Heart right ventricle (tissue), 16 donors: ENCODE results near the gene OR10P1. TPM values are rescaled to one million over a fixed set of nuclear protein-coding genes. Genes with fewer than 3 reads are reported as not detected.
A peak's percentile ranks its signal among the peaks of the same experiment; 100 is the strongest.
"Not testable (repeated sequence)": the region's sequence is repeated elsewhere in the genome, so short reads cannot be mapped to it uniquely, and the experiment has no call there.

Experiments used
- ATAC-seq, 8 donors: fragments of 200-7000 bp; cut with Tn5 transposase; one replicate each; pipeline ENCODE4 v1.9.1; 2020; ENCODE audit warnings: mild to moderate bottlenecking in 8 of 8, moderate library complexity in 8 of 8, moderate number of reproducible peaks in 1 of 8
- DNase-seq, 2 donors: peaks; one replicate each; pipeline ENCODE4 v3.0.0-alpha.2; 2020
- H3K27ac ChIP-seq, 10 donors: fragments of 200-600 bp; sonication (generic) in 2 of 10; one replicate each; pipeline versions ENCODE4 v1.5.0 to v1.8.0; 2020 to 2022; ENCODE audit warnings: mild to moderate bottlenecking in 3 of 10
- H3K27me3 ChIP-seq, 7 donors: fragments of 200-600 bp; one replicate each; pipeline ENCODE4 v1.8.0; 2021 to 2022; ENCODE audit warnings: mild to moderate bottlenecking in 2 of 7
- H3K36me3 ChIP-seq, 9 donors: fragments of 200-600 bp; sonication (generic) in 1 of 9; one replicate each; pipeline versions ENCODE4 v1.5.0 to v1.8.0; 2020 to 2022; ENCODE audit warnings: mild to moderate bottlenecking in 2 of 9
- H3K4me1 ChIP-seq, 9 donors: fragments of 200-600 bp; sonication (generic) in 1 of 9; one replicate each; pipeline versions ENCODE4 v1.5.0 to v1.8.0; 2020 to 2022; ENCODE audit warnings: mild to moderate bottlenecking in 4 of 9
- H3K4me3 ChIP-seq, 10 donors: fragments of 200-600 bp; sonication (generic) in 2 of 10; one replicate each; pipeline versions ENCODE4 v1.5.0 to v1.8.0; 2020 to 2022; ENCODE audit warnings: mild to moderate bottlenecking in 7 of 10, moderate library complexity in 2 of 10
- H3K9me3 ChIP-seq, 11 donors: fragments of 200-600 bp in 10 of 11; sonication (generic) in 2 of 11; one replicate each; pipeline versions ENCODE4 v1.5.0 to v1.8.0; 2013 to 2022; ENCODE audit warnings: mild to moderate bottlenecking in 2 of 11, control low read depth in 1 of 11, moderate library complexity in 1 of 11
- CTCF ChIP-seq, 9 donors: fragments of 200-600 bp; sonication (generic) in 2 of 9; IDR thresholded peaks; one replicate each; pipeline versions ENCODE4 v1.5.0 to v1.8.0; 2021 to 2022; ENCODE audit warnings: antibody characterized with exemption in 9 of 9, mild to moderate bottlenecking in 5 of 9, moderate library complexity in 1 of 9
- WGBS, 2 donors: extraction: QIAGEN DNeasy Blood & Tissue Kit; methylation state at CpG; one replicate each; pipeline ENCODE4 v1.1.7; 2013; ENCODE audit warnings: inconsistent platforms in 1 of 2; 5-methylcytosine and 5-hydroxymethylcytosine counted together
- intact Hi-C, 10 donors: fragments of 100-400 bp; cut with DNase I; formaldehyde crosslinking; loops; one replicate each; pipeline versions ENCODE4 v1.11.1 to v1.14.2; 2022
- long read RNA-seq, 3 donors: library from polyadenylated mRNA; unstranded; transcript quantifications; one replicate each; pipeline ENCODE4 v2.0.0, GENCODE V29; 2020 to 2021
- polyA plus RNA-seq, 2 donors: library from polyadenylated mRNA; stranded (reverse); fragments of 200-250 nt; gene quantifications; one replicate each; pipeline ENCODE4 v1.2.3, GENCODE V29; 2013
- total RNA-seq, 10 donors: library from RNA; stranded (reverse); fragmentation: NEBNext Ultra II Directional in 3 of 10; extraction: Animal tissue kit (Norgen Biotek cat#: 25700) in 3 of 10; gene quantifications; one replicate each; pipeline versions ENCODE4 v1.2.1 to v1.2.4, GENCODE V29; 2021 to 2023
- donor health status: Arrhythmogenic right ventricular cardiomyopathy.
- donor health status: ischemic (EF 13 %, LVEDD 7.1; RV severe dilation, severe dysfunction).
- donor health status: healthy with polysubstance abuse.
- donor health status: DM: no; HTN: yes; CAD: no.
- donor health status: DM: no; HTN: no; CAD: no.
- donor health status: ischemic (EF 25% LVEDD 6.9; RV normal size, moderate dysfunction).
- donor health status: ischemic (EF 25% LVEDD 5.7; RV mildly dilated, moderate dysfunction).
- donor health status: healthy.
- donor health status: DM: yes; HTN: yes; CAD: no.
- donor health status: Ischemic cardiomyopathy.
- donor health status: ischemic (EF 35%, LVEDD 5.7; RV mildly dilated, moderate dysfunction).
- donor health status: nonischemic (EF 11% LVEDD 7.7; RV severe dilation, severe dysfunction).
- donor health status: DM: yes; HTN: yes; CAD: no.
- donor health status: PGD.
- donor health status: ischemic (EF 29% LVEDD 5.4; RV normal size, mild dysfunction).
- donor health status: nonischemic (EF 23%, LVEDD 6.1; RV moderate dilation, normal function).

Gene OR10P1
- not detected for total RNA-seq
- polyA plus RNA-seq = not detected
- long read RNA-seq, donor 1 = 0 reads
- long read RNA-seq, donor 2 = 0 reads
- long read RNA-seq, donor 3 = 0 reads

- Histone ChIP-seq H3K9me3 (no peaks in the 10 kb centered on the region), H3K4me3 (no peak within 1 kb of the TSS), H3K27me3 (peaks cover 0 to 3% (median 0%) of the 10 kb centered on the region in 7 donors), H3K36me3 (no peaks in the 10 kb centered on the region), H3K4me1 (peaks cover 0 to 21% (median 6%) of the 10 kb centered on the region in 9 donors), H3K27ac (peak within 1 kb of the TSS in 5 of 10 donors; percentile 3 to 75 (median 12))
- intact Hi-C loops = no loop called here
- ATAC-seq = peak in 2 of 8 donors; percentile 7 to 29
- no peak for TF ChIP-seq CTCF (IDR thresholded peaks at IDR 0.05)
- DNase-seq = no peak
- 83 to 88% methylated on average over 6 of the region's 6 CpGs for WGBS, 2 donors
Measured at GRCh38 chr12:55636853-55637252, at the start of gene OR10P1. TSS of gene OR10P1 (plus strand) at chr12:55636892. CDS start at chr12:55636892, 0 bp downstream.

- 60 to 68% methylated on average over 12 of the region's 12 CpGs for WGBS, 2 donors
- DNase-seq, H3K36me3 ChIP-seq, H3K4me3 ChIP-seq, H3K27me3 ChIP-seq, H3K4me1 ChIP-seq, H3K27ac ChIP-seq, ATAC-seq, intact Hi-C loops: not testable (repeated sequence)
- H3K9me3 ChIP-seq = peaks cover 0 to 12% (median 0%) of the 10 kb centered on the region in 11 donors
Measured at GRCh38 chr12:55590152-55590551, 46.5 kb upstream of the OR10P1 start.

GRCh38 chr12:55607821-55608594 lies 28.7 kb upstream of the OR10P1 start:
- H3K27ac ChIP-seq = no peak overlapping the region
- H3K27me3 ChIP-seq = peaks cover 0 to 5% (median 0%) of the 10 kb centered on the region in 7 donors
- WGBS, 2 donors = 57 to 64% methylated on average over 8 of the region's 8 CpGs
- no peak overlapping the region for H3K4me3 ChIP-seq
- DNase-seq (no peak), ATAC-seq (no peak)
- H3K36me3 ChIP-seq = no peaks in the 10 kb centered on the region
- no peaks in the 10 kb centered on the region for H3K4me1 ChIP-seq
- no peak for TF ChIP-seq CTCF (IDR thresholded peaks at IDR 0.05)
- intact Hi-C loops = no loop called here
- no peaks in the 10 kb centered on the region for H3K9me3 ChIP-seq

- WGBS, 2 donors = 85 to 88% methylated on average over 1 of the region's 1 CpG
- DNase-seq = no peak
- H3K4me3 ChIP-seq = no peak overlapping the region
- H3K27me3 ChIP-seq = peaks cover 0 to 5% (median 0%) of the 10 kb centered on the region in 7 donors
- peaks cover 0 to 20% (median 15%) of the 10 kb centered on the region in 11 donors for H3K9me3 ChIP-seq
- no peak for ATAC-seq
- H3K4me1 ChIP-seq = no peaks in the 10 kb centered on the region
- intact Hi-C loops = no loop called here
- H3K36me3 ChIP-seq = no peaks in the 10 kb centered on the region
- H3K27ac ChIP-seq = no peak overlapping the region
- TF ChIP-seq CTCF (IDR thresholded peaks at IDR 0.05) = no peak
Measured at GRCh38 chr12:55610598-55610997, 26.1 kb upstream of the OR10P1 start.

GRCh38 chr12:55612646-55613045 lies 24.0 kb upstream of the OR10P1 start:
- H3K4me1 ChIP-seq = no peaks in the 10 kb centered on the region
- no peak for TF ChIP-seq CTCF (IDR thresholded peaks at IDR 0.05)
- H3K9me3 ChIP-seq = peaks cover 0 to 41% (median 23%) of the 10 kb centered on the region in 11 donors
- ATAC-seq (no peak), DNase-seq (no peak)
- H3K36me3 ChIP-seq = no peaks in the 10 kb centered on the region
- 56 to 61% methylated on average over 2 of the region's 2 CpGs for WGBS, 2 donors
- no peak overlapping the region for H3K4me3 ChIP-seq
- peaks cover 0 to 5% (median 0%) of the 10 kb centered on the region in 7 donors for H3K27me3 ChIP-seq
- intact Hi-C loops = loop anchor here in 1 of 10 donors (2.0 kb wide), 1 partner anchor 428 kb away; no protein-coding TSS in a partner anchor
- H3K27ac ChIP-seq = no peak overlapping the region
